Transverse colon (tissue), 4 donors: ENCODE measurements around the gene SGSH. TPM values are rescaled to one million over a fixed set of nuclear protein-coding genes. Genes with fewer than 3 reads are reported as not detected.

Source experiments
- DNase-seq: peaks from one replicate; pipeline ENCODE4 v3.0.0-alpha.2; 2019
- H3K27ac ChIP-seq, 4 donors: fragments of 200-600 bp; sonication (generic); 2 replicates each; pipeline ENCODE4 v1.5.1; 2016 to 2018; ENCODE audit warnings: inconsistent platforms in 4 of 4
- H3K27me3 ChIP-seq: fragments of 200-600 bp; sonication (generic); 2 replicates; pipeline ENCODE4 v1.5.1; 2017; ENCODE audit warnings: inconsistent platforms
- H3K36me3 ChIP-seq, 4 donors: fragments of 200-600 bp; sonication (generic); 2 replicates each; pipeline ENCODE4 v1.5.1; 2017 to 2019; ENCODE audit warnings: inconsistent platforms in 4 of 4
- H3K4me1 ChIP-seq, 4 donors: fragments of 200-600 bp; sonication (generic); 2 replicates each; pipeline ENCODE4 v1.5.1; 2017 to 2020; ENCODE audit warnings: inconsistent platforms in 4 of 4
- H3K4me3 ChIP-seq, 4 donors: fragments of 200-600 bp; sonication (generic); 1 replicate in 1 of 4; 2 replicates in 3 of 4; pipeline versions ENCODE4 v1.5.1 to v1.6.1; 2017 to 2019; ENCODE audit warnings: inconsistent platforms in 4 of 4
- H3K9me3 ChIP-seq, 2 donors: fragments of 200-600 bp; sonication (generic); 2 replicates each; pipeline ENCODE4 v1.5.1; 2017 to 2019; ENCODE audit warnings: inconsistent platforms in 2 of 2
- CTCF ChIP-seq, 5 experiments: fragments of 200-600 bp in 3 of 5; fragments of 450-650 bp in 2 of 5; sonication (generic) in 3 of 5; IDR thresholded peaks; 1 replicate in 2 of 5; 2 replicates in 3 of 5; pipeline ENCODE4 v1.5.1; 2016 to 2017; ENCODE audit warnings: antibody characterized with exemption in 5 of 5, inconsistent platforms in 3 of 5, mild to moderate bottlenecking in 2 of 5, moderate library complexity in 1 of 5
- EP300 ChIP-seq: sonication (generic); formaldehyde crosslinking; IDR thresholded peaks from one replicate; pipeline ENCODE4 v1.6.1; 2017; ENCODE audit warnings: antibody characterized with exemption, low read depth
- POLR2A ChIP-seq: fragments of 450-650 bp; IDR thresholded peaks from one replicate; pipeline ENCODE4 v1.6.1; 2016; ENCODE audit warnings: antibody characterized with exemption, mild to moderate bottlenecking, moderate library complexity
- POLR2AphosphoS5 ChIP-seq, 3 donors: sonication (generic); formaldehyde crosslinking; IDR thresholded peaks; one replicate each; pipeline ENCODE4 v1.6.1; 2016; ENCODE audit warnings: antibody characterized with exemption in 3 of 3
- WGBS, 2 donors: methylation state at CpG; one replicate each; pipeline ENCODE4 v1.1.5; 2018; ENCODE audit warnings: low coverage in 1 of 2; 5-methylcytosine and 5-hydroxymethylcytosine counted together
- in situ Hi-C, 4 donors: fragments of 200-750 bp; cut with MboI; loops; one replicate each; pipeline versions ENCODE4 v1.15.0 to v1.15.1; 2017; ENCODE audit warnings: low sequenced_read_pairs in 3 of 4, low pct_ligation_motif_present in 1 of 4, low pct_unique_long_range_greater_than_20kb in 1 of 4
- intact Hi-C: fragments of 100-400 bp; cut with DNase I; formaldehyde crosslinking; loops from one replicate; pipeline ENCODE4 v1.15.1; 2023; ENCODE audit warnings: low total_unique reads
- total RNA-seq, 4 donors: library from RNA; depleted of rRNA; stranded (reverse); fragments of >200 nt; gene quantifications; one replicate each; pipeline ENCODE4 v1.1.0, GENCODE V29; 2016

The SGSH gene
- total RNA-seq, 4 donors from 2014 or later = 26.2 to 66.2 (median 39.9) TPM

GRCh38 chr17:80243526-80244433 is 23.6 kb upstream of the SGSH start:
- in situ Hi-C loops = loop anchor here in 1 of 4 donors (25.0 kb wide), 1 partner anchor 156 kb away; no protein-coding TSS in a partner anchor
- intact Hi-C loops = no loop called here
- Histone ChIP-seq H3K4me1 (no peaks in the 10 kb centered on the region), H3K27ac (no peak overlapping the region), H3K4me3 (no peak overlapping the region), H3K27me3 (no peaks in the 10 kb centered on the region), H3K9me3 (no peaks in the 10 kb centered on the region), H3K36me3 (peaks cover 0 to 4% (median 0%) of the 10 kb centered on the region in 4 donors)
- no peak for DNase-seq
- 96% methylated on average over 26 of the region's 26 CpGs; no CpG with 5 or more reads in 1 of the 2 donors for WGBS, 2 donors
- TF ChIP-seq POLR2AphosphoS5 (IDR thresholded peaks at IDR 0.05) (no peak), CTCF (IDR thresholded peaks at IDR 0.05) (no peak), EP300 (no peak), POLR2A (no peak)

- Histone ChIP-seq H3K4me3 (no peak overlapping the region), H3K4me1 (no peaks in the 10 kb centered on the region), H3K27ac (no peak overlapping the region), H3K9me3 (no peaks in the 10 kb centered on the region), H3K36me3 (peaks cover 0 to 4% (median under 1%) of the 10 kb centered on the region in 4 donors), H3K27me3 (no peaks in the 10 kb centered on the region)
- TF ChIP-seq EP300 = no peak
- TF ChIP-seq POLR2A = no peak
- no peak for DNase-seq
- in situ Hi-C loops = loop anchor here in 1 of 4 donors (25.0 kb wide), 1 partner anchor 155 kb away; no protein-coding TSS in a partner anchor
- intact Hi-C loops = no loop called here
- 87 to 93% methylated on average over 6 to 14 of the region's 14 CpGs for WGBS, 2 donors
Observed at GRCh38 chr17:80242505-80242904, 22.4 kb upstream of the SGSH start.

- H3K27ac ChIP-seq = no peak overlapping the region
- no peak for DNase-seq
- H3K36me3 ChIP-seq = peaks cover 0 to 13% (median 6%) of the 10 kb centered on the region in 4 donors
- WGBS, 2 donors = 98% methylated on average over 10 of the region's 10 CpGs; no CpG with 5 or more reads in 1 of the 2 donors
- no peaks in the 10 kb centered on the region for H3K4me1 ChIP-seq
- peaks cover 10 to 12% of the 10 kb centered on the region in 2 donors for H3K9me3 ChIP-seq
- TF ChIP-seq POLR2A (no peak), POLR2AphosphoS5 (IDR thresholded peaks at IDR 0.05) (no peak), EP300 (no peak), CTCF (IDR thresholded peaks at IDR 0.05) (no peak)
- H3K4me3 ChIP-seq = no peak overlapping the region
- intact Hi-C loops (no loop called here), in situ Hi-C loops (loop anchor here in 1 of 4 donors (25.0 kb wide), 1 partner anchor 150 kb away; no protein-coding TSS in a partner anchor)
- no peaks in the 10 kb centered on the region for H3K27me3 ChIP-seq
Observed at GRCh38 chr17:80237386-80237785, 17.3 kb upstream of the SGSH start.

GRCh38 chr17:80236911-80237310 is 16.8 kb upstream of the SGSH start:
- H3K27me3 ChIP-seq = no peaks in the 10 kb centered on the region
- intact Hi-C loops (no loop called here), in situ Hi-C loops (loop anchor here in 1 of 4 donors (25.0 kb wide), 1 partner anchor 150 kb away; no protein-coding TSS in a partner anchor)
- peaks cover 14 to 17% of the 10 kb centered on the region in 2 donors for H3K9me3 ChIP-seq
- H3K4me3 ChIP-seq = no peak overlapping the region
- no peak overlapping the region for H3K27ac ChIP-seq
- H3K4me1 ChIP-seq = no peaks in the 10 kb centered on the region
- H3K36me3 ChIP-seq = peaks cover 0 to 14% (median 6%) of the 10 kb centered on the region in 4 donors
- 90% methylated on average over 17 of the region's 17 CpGs; no CpG with 5 or more reads in 1 of the 2 donors for WGBS, 2 donors
- DNase-seq = no peak
- TF ChIP-seq CTCF (IDR thresholded peaks at IDR 0.05) (no peak), EP300 (no peak), POLR2A (no peak), POLR2AphosphoS5 (IDR thresholded peaks at IDR 0.05) (no peak)
